Endothelial cell of umbilical vein (primary cell): Measurements from ENCODE around the gene RAB3GAP2. TPM values are rescaled to one million over a fixed set of nuclear protein-coding genes. Genes with fewer than 3 reads are reported as not detected.

Source experiments
- BruUV-seq: library from RNA; stranded (reverse); fragments of 400-500 nt; replicated peaks from 2 replicates; lab custom pipeline; 2021; lab: Mats Ljungman, UMichigan
- CTCF ChIA-PET: fragments of 300-600, 350-600 bp; sonication (Branson Sonifier 250); formaldehyde crosslinking; loops from one replicate; lab custom pipeline; 2021; ENCODE audit warnings: antibody characterized with exemption, inconsistent platforms; lab: Charles Lee
- POLR2A ChIA-PET: fragments of 300-600, 350-600 bp; sonication (Branson Sonifier 250); formaldehyde crosslinking; loops from one replicate; lab custom pipeline; 2021; ENCODE audit warnings: antibody characterized with exemption, inconsistent platforms; lab: Charles Lee
- DNase-seq: peaks from one replicate; pipeline ENCODE4 v3.0.0-alpha.2; 2011; ENCODE audit warnings: low read depth, low spot score
- FAIRE-seq: peaks from 2 replicates; lab custom pipeline; 2011; peaks lifted over from hg19 to GRCh38; lab: Jason Lieb, UNC
- H2AFZ ChIP-seq: 2 replicates; pipeline ENCODE4 v1.6.0; 2012; ENCODE audit warnings: low read depth, low read length, control low read depth, inconsistent platforms
- H3K27ac ChIP-seq: 2 replicates; pipeline ENCODE4 v1.5.1; 2011; ENCODE audit warnings: low read depth, mild to moderate bottlenecking, control low read depth, low read length, moderate library complexity; ENCODE audit not compliant: insufficient read depth
- H3K27me3 ChIP-seq, 2 experiments: 2 replicates each; pipeline versions ENCODE4 v1.6.0 to v1.6.1; 2011; ENCODE audit warnings: low read length in 2 of 2, mixed read lengths in 1 of 2; ENCODE audit not compliant: control insufficient read depth in 2 of 2, insufficient read depth in 2 of 2
- H3K36me3 ChIP-seq, 2 experiments: 2 replicates in 1 of 2; 3 replicates in 1 of 2; pipeline ENCODE4 v1.5.1; 2011; ENCODE audit warnings: low read length in 2 of 2, mild to moderate bottlenecking in 1 of 2, moderate library complexity in 1 of 2; ENCODE audit not compliant: control insufficient read depth in 2 of 2, insufficient read depth in 2 of 2; ENCODE audit errors: extremely low read depth in 1 of 2
- H3K4me1 ChIP-seq: 3 replicates; pipeline ENCODE4 v1.5.1; 2011; ENCODE audit warnings: mild to moderate bottlenecking, low read length; ENCODE audit not compliant: control insufficient read depth, insufficient read depth; ENCODE audit errors: extremely low read depth
- H3K4me2 ChIP-seq: 2 replicates; pipeline ENCODE4 v1.6.1; 2011; ENCODE audit warnings: low read length, control low read depth, mixed read lengths; ENCODE audit not compliant: insufficient read depth
- H3K4me3 ChIP-seq, 3 experiments: fragments of 200-600 bp in 1 of 3; sonication (generic), shearing (Covaris generic) in 1 of 3; replicated peaks in 1 of 3; 2 replicates each; pipeline ENCODE4 v1.5.1; 2011 to 2016; ENCODE audit warnings: control low read depth in 3 of 3, low read length in 3 of 3, mild to moderate bottlenecking in 2 of 3, inconsistent platforms in 1 of 3, low read depth in 1 of 3, moderate library complexity in 1 of 3; ENCODE audit not compliant: insufficient read depth in 1 of 3
- H3K79me2 ChIP-seq: 2 replicates; pipeline ENCODE4 v1.6.0; 2012; ENCODE audit warnings: low read length, inconsistent platforms; ENCODE audit not compliant: control insufficient read depth, insufficient read depth
- H3K9ac ChIP-seq: replicated peaks from 2 replicates; pipeline ENCODE3; 2011; ENCODE audit warnings: low read length, control low read depth; ENCODE audit not compliant: insufficient read depth; ENCODE audit errors: extremely low read depth
- H3K9me1 ChIP-seq: replicated peaks from 3 replicates; pipeline ENCODE4 v1.6.0; 2011; ENCODE audit warnings: mild to moderate bottlenecking, low read length; ENCODE audit not compliant: control insufficient read depth, insufficient read depth; ENCODE audit errors: extremely low read depth
- H3K9me3 ChIP-seq: replicated peaks from 2 replicates; pipeline ENCODE4 v1.5.1; 2012; ENCODE audit warnings: low read length, inconsistent platforms; ENCODE audit not compliant: control insufficient read depth, insufficient read depth
- H4K20me1 ChIP-seq: replicated peaks from 2 replicates; pipeline ENCODE3; 2011; ENCODE audit warnings: mild to moderate bottlenecking, low read length; ENCODE audit not compliant: control insufficient read depth, insufficient read depth; ENCODE audit errors: extremely low read depth
- CTCF ChIP-seq, 2 donors: IDR thresholded peaks; 1 replicate in 1 of 2; 2 replicates in 1 of 2; pipeline ENCODE4 v1.5.1; 2011; ENCODE audit warnings: low read length in 2 of 2, mild to moderate bottlenecking in 2 of 2, moderate library complexity in 2 of 2, control low read depth in 1 of 2, inconsistent platforms in 1 of 2, low read depth in 1 of 2; ENCODE audit not compliant: insufficient read depth in 1 of 2; ENCODE audit errors: extremely low read depth in 1 of 2
- GATA2 ChIP-seq: IDR thresholded peaks from 2 replicates; pipeline ENCODE4 v1.7.0; 2011; ENCODE audit warnings: low read depth, mild to moderate bottlenecking, moderate library complexity, mixed read lengths, low read length; ENCODE audit not compliant: insufficient read length, insufficient read depth
- JUN ChIP-seq: IDR thresholded peaks from 2 replicates; pipeline ENCODE4 v1.6.1; 2011; ENCODE audit warnings: borderline replicate concordance, low read depth; ENCODE audit not compliant: insufficient read length, insufficient read depth
- MYC ChIP-seq: IDR thresholded peaks from one replicate; pipeline ENCODE4 v1.6.1; 2011; ENCODE audit warnings: mild to moderate bottlenecking, low read depth, low read length
- POLR2A ChIP-seq: IDR thresholded peaks from 2 replicates; pipeline ENCODE4 v1.6.1; 2012; ENCODE audit warnings: low read depth, mild to moderate bottlenecking, control low read depth, low read length
- POLR2AphosphoS5 ChIP-seq: IDR thresholded peaks from 2 replicates; pipeline ENCODE4 v1.6.1; 2012; ENCODE audit warnings: low read depth, mild to moderate bottlenecking, control low read depth, low read length, moderate library complexity; ENCODE audit not compliant: insufficient read depth
- dilution Hi-C: fragments of 300-500 bp; cut with MboI; formaldehyde crosslinking; loops from one replicate; pipeline ENCODE4 v1.15.0; 2019; ENCODE audit warnings: low sequenced_read_pairs; ENCODE audit not compliant: extremely low pct_ligation_motif_present
- intact Hi-C: fragments of 100-400 bp; cut with micrococcal nuclease; formaldehyde crosslinking; loops from one replicate; pipeline ENCODE4 v1.10.0; 2022
- polyA plus RNA-seq, 4 experiments: library from polyadenylated mRNA; depleted of rRNA in 3 of 4; stranded (reverse) in 3 of 4; unstranded in 1 of 4; fragments of >200 nt; gene quantifications; 2 replicates each; pipeline versions ENCODE4 v1.2.1 to v1.2.3, GENCODE V29; 2011 to 2012; ENCODE audit warnings: missing spikeins in 1 of 4
- total RNA-seq: library from RNA; stranded (reverse); gene quantifications from 2 replicates; pipeline ENCODE4 v1.2.3, GENCODE V29; 2021
- TF ChIP-seq, protein P1 (sequence below): IDR thresholded peaks from 2 replicates; pipeline ENCODE4 v1.6.1; 2011; ENCODE audit not compliant: insufficient read depth, insufficient read length

Gene RAB3GAP2
- total and polyA plus RNA-seq, 2 donors (not counting 3 experiments of a cell fraction or from before 2014, with no cell fraction given), result 11.1 to 37.4 TPM

DNA sequence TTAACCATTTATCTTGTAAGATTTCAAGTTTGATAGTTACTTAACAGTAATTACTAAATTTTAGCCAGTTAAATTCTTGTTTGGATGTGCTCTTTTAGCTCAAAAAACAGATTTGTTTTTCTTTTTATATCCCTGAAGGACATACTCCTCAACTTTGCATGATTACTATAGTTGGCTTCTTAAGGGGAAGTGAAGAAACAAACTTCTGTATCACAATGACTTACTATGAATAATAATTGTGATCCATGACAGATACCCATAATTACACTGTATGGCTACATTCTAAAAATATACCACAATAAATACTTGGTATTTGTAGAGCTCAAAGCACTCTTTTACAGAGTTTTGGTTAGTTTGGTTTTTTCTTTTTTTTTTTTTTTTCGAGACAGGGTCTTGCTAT is 122.5 kb downstream of the RAB3GAP2 start:
- no peaks in the 10 kb centered on the region for H3K9me1 ChIP-seq
- H3K9ac ChIP-seq, result no peak overlapping the region
- FAIRE-seq (no peak), DNase-seq (no peak)
- intact Hi-C loops, result loop anchor here (5.0 kb wide), 1 partner anchor 812 kb away; no protein-coding TSS in a partner anchor
- H3K4me1 ChIP-seq, result no peaks in the 10 kb centered on the region
- no peaks in the 10 kb centered on the region for H3K9me3 ChIP-seq
- BruUV-seq, result no TSS peak
- H3K4me3 ChIP-seq, result no peak overlapping the region
- H3K79me2 ChIP-seq, result no peaks in the 10 kb centered on the region
- dilution Hi-C loops, result no loop called here
- no peak overlapping the region for H3K27ac ChIP-seq
- no peaks in the 10 kb centered on the region for H3K27me3 ChIP-seq
- H3K4me2 ChIP-seq, result no peak overlapping the region
- ChIA-PET CTCF (interaction anchor here (1.1 to 2.1 kb wide), 4 partner anchors 12 to 40 kb away, joined by 3 to 5 read pairs (median 4); no protein-coding TSS in a partner anchor), POLR2A (no interaction called here)
- H4K20me1 ChIP-seq, result no peaks in the 10 kb centered on the region
- no peak overlapping the region for H2AFZ ChIP-seq
- TF ChIP-seq, protein P1, sequence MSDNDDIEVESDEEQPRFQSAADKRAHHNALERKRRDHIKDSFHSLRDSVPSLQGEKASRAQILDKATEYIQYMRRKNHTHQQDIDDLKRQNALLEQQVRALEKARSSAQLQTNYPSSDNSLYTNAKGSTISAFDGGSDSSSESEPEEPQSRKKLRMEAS, result no peak
- TF ChIP-seq JUN, result no peak
- no peak for TF ChIP-seq POLR2AphosphoS5
- TF ChIP-seq POLR2A, result no peak
- no peak for TF ChIP-seq GATA2
- no peak for TF ChIP-seq MYC
- no peak for TF ChIP-seq CTCF (IDR thresholded peaks at IDR 0.05; ENCODE audit: extremely low read depth in 1 of 2, insufficient read depth in 1 of 2, low read depth in 1 of 2, low read length in 2 of 2)
- H3K36me3 ChIP-seq, result peaks cover 3 to 8% of the 10 kb centered on the region in 2 experiments
